Suppressor macrophage (primary cell): Measurements from ENCODE around the gene TMEM121.

Experiments used
- DNase-seq, 4 experiments: peaks; one replicate each; pipeline ENCODE4 v3.0.0-alpha.2; 2020 to 2022

Gene TMEM121

GRCh38 chr14:105487449-105487985 is 38.9 kb upstream of the TMEM121 start:
- peak; percentile 58 to 89 (median 78) for DNase-seq

- DNase-seq, result no peak
Observed at GRCh38 chr14:105487986-105488777, 38.2 kb upstream of the TMEM121 start.

GRCh38 chr14:105488781-105489541 is 37.4 kb upstream of the TMEM121 start:
- DNase-seq, result peak; percentile 32 to 63 (median 53)

GRCh38 chr14:105489542-105490266 is 36.7 kb upstream of the TMEM121 start:
- DNase-seq, result peak; percentile 70 to 85 (median 80)

- no peak for DNase-seq
Observed at GRCh38 chr14:105490267-105490571, 36.2 kb upstream of the TMEM121 start.

GRCh38 chr14:105490572-105491365 is 35.6 kb upstream of the TMEM121 start, which contains the start of gene TEDC1:
Gene TEDC1, plus strand, starts transcription at chr14:105491246. Its CDS starts 130 bp downstream, at chr14:105491376.
- DNase-seq, result peak; percentile 99 to 100 (median 100)

GRCh38 chr14:105491366-105491973 is 34.9 kb upstream of the TMEM121 start:
- peak; percentile 81 to 89 (median 86) for DNase-seq

- peak in 1 of 4 experiments; percentile 1 for DNase-seq
Observed at GRCh38 chr14:105492031-105492970, 34.1 kb upstream of the TMEM121 start.

GRCh38 chr14:105492971-105493871 is 33.2 kb upstream of the TMEM121 start:
- DNase-seq, result no peak

- no peak for DNase-seq
Observed at GRCh38 chr14:105493921-105494605, 32.3 kb upstream of the TMEM121 start.

- DNase-seq, result no peak
Observed at GRCh38 chr14:105494606-105494929, 31.8 kb upstream of the TMEM121 start.

- DNase-seq, result no peak
Observed at GRCh38 chr14:105495101-105495989, 31.0 kb upstream of the TMEM121 start.

- no peak for DNase-seq
Observed at GRCh38 chr14:105495990-105496830, 30.2 kb upstream of the TMEM121 start.

- DNase-seq, result no peak
Observed at GRCh38 chr14:105496831-105497591, 29.4 kb upstream of the TMEM121 start.

- no peak for DNase-seq
Observed at GRCh38 chr14:105497671-105498429, 28.5 kb upstream of the TMEM121 start.
